Endothelial cell of umbilical vein (primary cell): ENCODE measurements around the gene PPP2R2C. TPM values are rescaled to one million over a fixed set of nuclear protein-coding genes. Genes with fewer than 3 reads are reported as not detected.

Source experiments
- BruUV-seq: library from RNA; stranded (reverse); fragments of 400-500 nt; replicated peaks from 2 replicates; lab custom pipeline; 2021; lab: Mats Ljungman, UMichigan
- CTCF ChIA-PET: fragments of 300-600, 350-600 bp; sonication (Branson Sonifier 250); formaldehyde crosslinking; loops from one replicate; lab custom pipeline; 2021; ENCODE audit warnings: antibody characterized with exemption, inconsistent platforms; lab: Charles Lee
- POLR2A ChIA-PET: fragments of 300-600, 350-600 bp; sonication (Branson Sonifier 250); formaldehyde crosslinking; loops from one replicate; lab custom pipeline; 2021; ENCODE audit warnings: antibody characterized with exemption, inconsistent platforms; lab: Charles Lee
- DNase-seq: peaks from one replicate; pipeline ENCODE4 v3.0.0-alpha.2; 2011; ENCODE audit warnings: low read depth, low spot score
- FAIRE-seq: peaks from 2 replicates; lab custom pipeline; 2011; peaks lifted over from hg19 to GRCh38; lab: Jason Lieb, UNC
- H2AFZ ChIP-seq: 2 replicates; pipeline ENCODE4 v1.6.0; 2012; ENCODE audit warnings: low read depth, low read length, control low read depth, inconsistent platforms
- H3K27ac ChIP-seq: 2 replicates; pipeline ENCODE4 v1.5.1; 2011; ENCODE audit warnings: low read depth, mild to moderate bottlenecking, control low read depth, low read length, moderate library complexity; ENCODE audit not compliant: insufficient read depth
- H3K27me3 ChIP-seq, 2 experiments: 2 replicates each; pipeline versions ENCODE4 v1.6.0 to v1.6.1; 2011; ENCODE audit warnings: low read length in 2 of 2, mixed read lengths in 1 of 2; ENCODE audit not compliant: control insufficient read depth in 2 of 2, insufficient read depth in 2 of 2
- H3K36me3 ChIP-seq, 2 experiments: 2 replicates in 1 of 2; 3 replicates in 1 of 2; pipeline ENCODE4 v1.5.1; 2011; ENCODE audit warnings: low read length in 2 of 2, mild to moderate bottlenecking in 1 of 2, moderate library complexity in 1 of 2; ENCODE audit not compliant: control insufficient read depth in 2 of 2, insufficient read depth in 2 of 2; ENCODE audit errors: extremely low read depth in 1 of 2
- H3K4me1 ChIP-seq: 3 replicates; pipeline ENCODE4 v1.5.1; 2011; ENCODE audit warnings: mild to moderate bottlenecking, low read length; ENCODE audit not compliant: control insufficient read depth, insufficient read depth; ENCODE audit errors: extremely low read depth
- H3K4me2 ChIP-seq: 2 replicates; pipeline ENCODE4 v1.6.1; 2011; ENCODE audit warnings: low read length, control low read depth, mixed read lengths; ENCODE audit not compliant: insufficient read depth
- H3K4me3 ChIP-seq, 3 experiments: fragments of 200-600 bp in 1 of 3; sonication (generic), shearing (Covaris generic) in 1 of 3; replicated peaks in 1 of 3; 2 replicates each; pipeline ENCODE4 v1.5.1; 2011 to 2016; ENCODE audit warnings: control low read depth in 3 of 3, low read length in 3 of 3, mild to moderate bottlenecking in 2 of 3, inconsistent platforms in 1 of 3, low read depth in 1 of 3, moderate library complexity in 1 of 3; ENCODE audit not compliant: insufficient read depth in 1 of 3
- H3K79me2 ChIP-seq: 2 replicates; pipeline ENCODE4 v1.6.0; 2012; ENCODE audit warnings: low read length, inconsistent platforms; ENCODE audit not compliant: control insufficient read depth, insufficient read depth
- H3K9ac ChIP-seq: replicated peaks from 2 replicates; pipeline ENCODE3; 2011; ENCODE audit warnings: low read length, control low read depth; ENCODE audit not compliant: insufficient read depth; ENCODE audit errors: extremely low read depth
- H3K9me1 ChIP-seq: replicated peaks from 3 replicates; pipeline ENCODE4 v1.6.0; 2011; ENCODE audit warnings: mild to moderate bottlenecking, low read length; ENCODE audit not compliant: control insufficient read depth, insufficient read depth; ENCODE audit errors: extremely low read depth
- H3K9me3 ChIP-seq: replicated peaks from 2 replicates; pipeline ENCODE4 v1.5.1; 2012; ENCODE audit warnings: low read length, inconsistent platforms; ENCODE audit not compliant: control insufficient read depth, insufficient read depth
- H4K20me1 ChIP-seq: replicated peaks from 2 replicates; pipeline ENCODE3; 2011; ENCODE audit warnings: mild to moderate bottlenecking, low read length; ENCODE audit not compliant: control insufficient read depth, insufficient read depth; ENCODE audit errors: extremely low read depth
- EZH2 ChIP-seq: IDR thresholded peaks from 2 replicates; pipeline ENCODE4 v1.6.1; 2012; ENCODE audit warnings: borderline replicate concordance, low read depth, mild to moderate bottlenecking, moderate library complexity, low read length, inconsistent platforms; ENCODE audit not compliant: severe bottlenecking
- FOS ChIP-seq: IDR thresholded peaks from 2 replicates; pipeline ENCODE4 v1.6.1; 2011; ENCODE audit warnings: mild to moderate bottlenecking, low read length, moderate library complexity, borderline replicate concordance; ENCODE audit not compliant: insufficient read depth
- JUN ChIP-seq: IDR thresholded peaks from 2 replicates; pipeline ENCODE4 v1.6.1; 2011; ENCODE audit warnings: borderline replicate concordance, low read depth; ENCODE audit not compliant: insufficient read length, insufficient read depth
- MYC ChIP-seq: IDR thresholded peaks from one replicate; pipeline ENCODE4 v1.6.1; 2011; ENCODE audit warnings: mild to moderate bottlenecking, low read depth, low read length
- POLR2AphosphoS5 ChIP-seq: IDR thresholded peaks from 2 replicates; pipeline ENCODE4 v1.6.1; 2012; ENCODE audit warnings: low read depth, mild to moderate bottlenecking, control low read depth, low read length, moderate library complexity; ENCODE audit not compliant: insufficient read depth
- dilution Hi-C: fragments of 300-500 bp; cut with MboI; formaldehyde crosslinking; loops from one replicate; pipeline ENCODE4 v1.15.0; 2019; ENCODE audit warnings: low sequenced_read_pairs; ENCODE audit not compliant: extremely low pct_ligation_motif_present
- intact Hi-C: fragments of 100-400 bp; cut with micrococcal nuclease; formaldehyde crosslinking; loops from one replicate; pipeline ENCODE4 v1.10.0; 2022
- polyA plus RNA-seq, 4 experiments: library from polyadenylated mRNA; depleted of rRNA in 3 of 4; stranded (reverse) in 3 of 4; unstranded in 1 of 4; fragments of >200 nt; gene quantifications; 2 replicates each; pipeline versions ENCODE4 v1.2.1 to v1.2.3, GENCODE V29; 2011 to 2012; ENCODE audit warnings: missing spikeins in 1 of 4
- total RNA-seq: library from RNA; stranded (reverse); gene quantifications from 2 replicates; pipeline ENCODE4 v1.2.3, GENCODE V29; 2021
- TF ChIP-seq, protein P1 (sequence below), 2 donors: IDR thresholded peaks; 1 replicate in 1 of 2; 2 replicates in 1 of 2; pipeline ENCODE4 v1.5.1; 2011; ENCODE audit warnings: low read length in 2 of 2, mild to moderate bottlenecking in 2 of 2, moderate library complexity in 2 of 2, control low read depth in 1 of 2, inconsistent platforms in 1 of 2, low read depth in 1 of 2; ENCODE audit not compliant: insufficient read depth in 1 of 2; ENCODE audit errors: extremely low read depth in 1 of 2

Gene PPP2R2C
- total and polyA plus RNA-seq, 2 donors (not counting 3 experiments of a cell fraction or from before 2014, with no cell fraction given) = 0.03 to 0.09 TPM

DNA sequence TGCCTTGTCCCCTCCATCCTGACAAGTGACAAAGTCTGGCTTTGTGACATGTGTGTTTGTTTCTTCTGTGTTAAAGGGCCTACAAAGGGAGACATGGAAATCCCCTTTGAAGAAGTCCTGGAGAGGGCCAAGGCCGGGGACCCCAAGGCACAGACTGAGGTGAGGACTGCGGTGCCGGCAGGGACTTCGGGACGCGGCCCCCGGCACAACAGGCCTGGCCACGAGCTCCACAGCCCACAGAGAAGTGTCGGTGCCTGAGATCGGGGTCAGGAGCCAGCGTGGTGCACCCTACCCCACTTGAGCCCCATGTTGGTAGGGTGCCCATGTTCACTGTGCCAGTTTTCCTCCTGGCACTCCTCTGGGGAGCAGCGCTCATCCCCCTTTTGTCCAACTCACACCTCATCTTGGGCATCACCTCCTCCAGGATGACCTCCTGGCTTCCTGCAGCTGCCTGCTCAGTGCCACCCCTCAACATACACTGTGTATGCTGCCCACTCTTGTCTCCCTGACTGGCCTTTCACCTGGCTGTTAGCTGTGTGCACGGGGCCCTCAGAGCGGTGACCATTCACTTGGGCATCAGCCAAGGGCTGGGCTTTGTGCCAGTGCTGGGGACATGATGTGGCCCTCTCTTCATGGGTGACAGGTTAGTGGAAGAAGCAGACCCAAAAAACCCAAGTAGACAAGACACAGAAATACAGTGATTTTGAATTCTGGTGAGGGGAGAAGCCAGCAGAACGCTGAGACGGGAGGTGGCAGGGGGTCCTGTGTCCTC lies 185.2 kb downstream of the PPP2R2C start:
- FAIRE-seq = no peak
- dilution Hi-C loops = no loop called here
- no peak for TF ChIP-seq EZH2
- TF ChIP-seq MYC = no peak
- TF ChIP-seq POLR2AphosphoS5 = no peak
- no peak for TF ChIP-seq JUN
- TF ChIP-seq, protein P1, sequence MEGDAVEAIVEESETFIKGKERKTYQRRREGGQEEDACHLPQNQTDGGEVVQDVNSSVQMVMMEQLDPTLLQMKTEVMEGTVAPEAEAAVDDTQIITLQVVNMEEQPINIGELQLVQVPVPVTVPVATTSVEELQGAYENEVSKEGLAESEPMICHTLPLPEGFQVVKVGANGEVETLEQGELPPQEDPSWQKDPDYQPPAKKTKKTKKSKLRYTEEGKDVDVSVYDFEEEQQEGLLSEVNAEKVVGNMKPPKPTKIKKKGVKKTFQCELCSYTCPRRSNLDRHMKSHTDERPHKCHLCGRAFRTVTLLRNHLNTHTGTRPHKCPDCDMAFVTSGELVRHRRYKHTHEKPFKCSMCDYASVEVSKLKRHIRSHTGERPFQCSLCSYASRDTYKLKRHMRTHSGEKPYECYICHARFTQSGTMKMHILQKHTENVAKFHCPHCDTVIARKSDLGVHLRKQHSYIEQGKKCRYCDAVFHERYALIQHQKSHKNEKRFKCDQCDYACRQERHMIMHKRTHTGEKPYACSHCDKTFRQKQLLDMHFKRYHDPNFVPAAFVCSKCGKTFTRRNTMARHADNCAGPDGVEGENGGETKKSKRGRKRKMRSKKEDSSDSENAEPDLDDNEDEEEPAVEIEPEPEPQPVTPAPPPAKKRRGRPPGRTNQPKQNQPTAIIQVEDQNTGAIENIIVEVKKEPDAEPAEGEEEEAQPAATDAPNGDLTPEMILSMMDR (IDR thresholded peaks at IDR 0.05; ENCODE audit: extremely low read depth in 1 of 2, insufficient read depth in 1 of 2, low read depth in 1 of 2, low read length in 2 of 2) = no peak
- no peak for TF ChIP-seq FOS
- Histone ChIP-seq H3K9ac (no peak overlapping the region), H3K27me3 (no peaks in the 10 kb centered on the region), H2AFZ (no peak overlapping the region), H3K36me3 (peaks cover 3 to 41% of the 10 kb centered on the region in 2 experiments), H4K20me1 (no peaks in the 10 kb centered on the region), H3K79me2 (no peaks in the 10 kb centered on the region), H3K4me3 (no peak overlapping the region), H3K9me3 (no peaks in the 10 kb centered on the region), H3K4me2 (no peak overlapping the region), H3K9me1 (no peaks in the 10 kb centered on the region), H3K27ac (no peak overlapping the region), H3K4me1 (peaks cover 6% of the 10 kb centered on the region)
- BruUV-seq = no TSS peak
- POLR2A ChIA-PET = no interaction called here
- CTCF ChIA-PET = interaction anchor here (1.4 kb wide), 1 partner anchor 36 kb away, joined by 3 read pairs; no protein-coding TSS in a partner anchor
- intact Hi-C loops = no loop called here
- DNase-seq = no peak
